Neuron (in vitro differentiated cells): ENCODE results near the gene ARHGAP20.
"Not testable (repeated sequence)": the region's sequence is repeated elsewhere in the genome, so short reads cannot be mapped to it uniquely, and the experiment has no call there.

ENCODE experiments used
- H2AFZ ChIP-seq: one replicate; pipeline ENCODE4 v1.6.1; 2013; ENCODE audit warnings: low read depth, mild to moderate bottlenecking, inconsistent platforms, low read length, moderate library complexity
- H3K27me3 ChIP-seq: one replicate; pipeline ENCODE4 v1.6.1; 2013; ENCODE audit warnings: low read length; ENCODE audit not compliant: insufficient read depth
- H3K36me3 ChIP-seq: one replicate; pipeline ENCODE4 v1.6.1; 2013; ENCODE audit warnings: low read length; ENCODE audit not compliant: insufficient read depth
- H3K4me1 ChIP-seq: one replicate; pipeline ENCODE4 v1.6.1; 2013; ENCODE audit warnings: low read length; ENCODE audit not compliant: insufficient read depth
- H3K4me3 ChIP-seq: 2 replicates; pipeline ENCODE4 v1.5.1; 2013; ENCODE audit warnings: mild to moderate bottlenecking, low read length, moderate library complexity
- H3K9me3 ChIP-seq: one replicate; pipeline ENCODE4 v1.6.1; 2013; ENCODE audit warnings: low read length

ARHGAP20 gene

GRCh38 chr11:110621826-110622225 is 90.4 kb downstream of the ARHGAP20 start:
- Histone ChIP-seq H3K9me3 (no peaks in the 10 kb centered on the region), H3K36me3 (no peaks in the 10 kb centered on the region), H2AFZ (no peak overlapping the region), H3K4me3 (no peak overlapping the region), H3K4me1 (no peaks in the 10 kb centered on the region), H3K27me3 (no peaks in the 10 kb centered on the region)

GRCh38 chr11:110619366-110619765 is 92.9 kb downstream of the ARHGAP20 start:
- not testable (repeated sequence) for H3K4me1 ChIP-seq, H3K36me3 ChIP-seq, H3K27me3 ChIP-seq, H3K9me3 ChIP-seq, H3K4me3 ChIP-seq, H2AFZ ChIP-seq

GRCh38 chr11:110614031-110614430 is 98.2 kb downstream of the ARHGAP20 start:
- H2AFZ ChIP-seq: no peak overlapping the region
- no peaks in the 10 kb centered on the region for H3K36me3 ChIP-seq

GRCh38 chr11:110613197-110613918 is 98.9 kb downstream of the ARHGAP20 start:
- Histone ChIP-seq H3K9me3 (no peaks in the 10 kb centered on the region), H3K36me3 (no peaks in the 10 kb centered on the region), H3K4me3 (no peak overlapping the region), H3K27me3 (no peaks in the 10 kb centered on the region), H2AFZ (no peak overlapping the region), H3K4me1 (no peaks in the 10 kb centered on the region)

More at GRCh38 chr11:110614031-110614430, 98.2 kb downstream of the ARHGAP20 start:
- H3K9me3 ChIP-seq: no peaks in the 10 kb centered on the region
- no peak overlapping the region for H3K4me3 ChIP-seq
- no peaks in the 10 kb centered on the region for H3K4me1 ChIP-seq
- H3K27me3 ChIP-seq: no peaks in the 10 kb centered on the region

- Histone ChIP-seq H2AFZ (no peak overlapping the region), H3K27me3 (no peaks in the 10 kb centered on the region), H3K9me3 (no peaks in the 10 kb centered on the region), H3K4me1 (no peaks in the 10 kb centered on the region), H3K4me3 (no peak overlapping the region), H3K36me3 (no peaks in the 10 kb centered on the region)
Observed at GRCh38 chr11:110606415-110606814, 105.8 kb downstream of the ARHGAP20 start.

- H3K4me1 ChIP-seq: no peaks in the 10 kb centered on the region
- no peak overlapping the region for H2AFZ ChIP-seq
- H3K9me3 ChIP-seq: no peaks in the 10 kb centered on the region
- no peaks in the 10 kb centered on the region for H3K27me3 ChIP-seq
- H3K36me3 ChIP-seq: no peaks in the 10 kb centered on the region
- no peak overlapping the region for H3K4me3 ChIP-seq
Observed at GRCh38 chr11:110601936-110602335, 110.3 kb downstream of the ARHGAP20 start.

- H3K4me3 ChIP-seq: no peak overlapping the region
- no peaks in the 10 kb centered on the region for H3K9me3 ChIP-seq
- H3K4me1 ChIP-seq: no peaks in the 10 kb centered on the region
- H3K36me3 ChIP-seq: no peaks in the 10 kb centered on the region
- no peaks in the 10 kb centered on the region for H3K27me3 ChIP-seq
- no peak overlapping the region for H2AFZ ChIP-seq
Observed at GRCh38 chr11:110600322-110600721, 111.9 kb downstream of the ARHGAP20 start.

GRCh38 chr11:110599207-110599606 is 113.0 kb downstream of the ARHGAP20 start:
- Histone ChIP-seq H3K27me3 (no peaks in the 10 kb centered on the region), H3K36me3 (no peaks in the 10 kb centered on the region), H3K4me1 (no peaks in the 10 kb centered on the region), H2AFZ (no peak overlapping the region), H3K4me3 (no peak overlapping the region), H3K9me3 (no peaks in the 10 kb centered on the region)

GRCh38 chr11:110598725-110599124 is 113.5 kb downstream of the ARHGAP20 start:
- H3K27me3 ChIP-seq: no peaks in the 10 kb centered on the region
- no peak overlapping the region for H3K4me3 ChIP-seq
- no peaks in the 10 kb centered on the region for H3K4me1 ChIP-seq
- H3K36me3 ChIP-seq: no peaks in the 10 kb centered on the region
- no peak overlapping the region for H2AFZ ChIP-seq
- H3K9me3 ChIP-seq: no peaks in the 10 kb centered on the region

GRCh38 chr11:110587972-110588371 is 124.3 kb downstream of the ARHGAP20 start:
- H3K4me3 ChIP-seq: no peak overlapping the region
- H3K9me3 ChIP-seq: no peaks in the 10 kb centered on the region
- H2AFZ ChIP-seq: no peak overlapping the region
- H3K36me3 ChIP-seq: no peaks in the 10 kb centered on the region
- no peaks in the 10 kb centered on the region for H3K4me1 ChIP-seq
- H3K27me3 ChIP-seq: no peaks in the 10 kb centered on the region

GRCh38 chr11:110587129-110587528 is 125.1 kb downstream of the ARHGAP20 start:
- Histone ChIP-seq H3K9me3 (no peaks in the 10 kb centered on the region), H3K36me3 (no peaks in the 10 kb centered on the region), H3K4me3 (no peak overlapping the region), H3K4me1 (no peaks in the 10 kb centered on the region), H3K27me3 (no peaks in the 10 kb centered on the region), H2AFZ (no peak overlapping the region)

GRCh38 chr11:110584150-110584549 is 128.1 kb downstream of the ARHGAP20 start:
- Histone ChIP-seq H3K4me3 (no peak overlapping the region), H3K27me3 (no peaks in the 10 kb centered on the region), H3K9me3 (no peaks in the 10 kb centered on the region), H2AFZ (no peak overlapping the region), H3K36me3 (no peaks in the 10 kb centered on the region), H3K4me1 (no peaks in the 10 kb centered on the region)

GRCh38 chr11:110582728-110583432 is 129.4 kb downstream of the ARHGAP20 start:
- no peaks in the 10 kb centered on the region for H3K4me1 ChIP-seq
- no peak overlapping the region for H3K4me3 ChIP-seq
- no peak overlapping the region for H2AFZ ChIP-seq
- H3K36me3 ChIP-seq: no peaks in the 10 kb centered on the region
- no peaks in the 10 kb centered on the region for H3K27me3 ChIP-seq
- no peaks in the 10 kb centered on the region for H3K9me3 ChIP-seq
